Raji (cell line): Measurements from ENCODE around the gene MAP3K15.

Experiments used
- POLR2A ChIP-seq: IDR thresholded peaks from 2 replicates; pipeline ENCODE4 v1.6.1; 2011; ENCODE audit warnings: low read depth, low read length, control low read depth; ENCODE audit not compliant: insufficient read depth

Gene MAP3K15

GRCh38 chrX:19545651-19546050 is 30.3 kb upstream of the MAP3K15 start:
- no peak for TF ChIP-seq POLR2A

GRCh38 chrX:19544693-19545305 is 29.5 kb upstream of the MAP3K15 start:
- no peak for TF ChIP-seq POLR2A

GRCh38 chrX:19543951-19544381 is 28.7 kb upstream of the MAP3K15 start:
- no peak for TF ChIP-seq POLR2A

- no peak for TF ChIP-seq POLR2A
Measured at GRCh38 chrX:19543020-19543715, 27.9 kb upstream of the MAP3K15 start.

DNA sequence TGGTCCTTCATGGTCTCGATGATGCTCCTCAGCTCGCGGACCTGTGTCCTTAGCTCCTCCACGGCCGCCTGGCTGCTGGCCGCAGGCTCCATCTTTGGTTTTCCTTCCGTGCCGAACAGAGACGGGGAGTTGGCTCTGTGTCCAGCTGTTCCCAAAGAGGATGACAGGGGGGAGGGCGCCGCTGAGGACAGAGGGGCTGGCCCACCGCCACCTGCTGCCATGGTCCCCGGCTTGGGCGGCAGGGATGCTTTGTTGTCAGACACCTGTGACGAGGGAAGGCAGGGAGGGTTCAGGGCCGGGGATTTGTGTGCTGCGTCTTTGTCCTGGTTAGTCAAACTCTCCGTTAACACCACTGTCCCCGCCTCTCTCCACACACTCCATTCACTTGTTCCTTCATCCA is 26.6 kb upstream of the MAP3K15 start:
- no peak for TF ChIP-seq POLR2A

DNA sequence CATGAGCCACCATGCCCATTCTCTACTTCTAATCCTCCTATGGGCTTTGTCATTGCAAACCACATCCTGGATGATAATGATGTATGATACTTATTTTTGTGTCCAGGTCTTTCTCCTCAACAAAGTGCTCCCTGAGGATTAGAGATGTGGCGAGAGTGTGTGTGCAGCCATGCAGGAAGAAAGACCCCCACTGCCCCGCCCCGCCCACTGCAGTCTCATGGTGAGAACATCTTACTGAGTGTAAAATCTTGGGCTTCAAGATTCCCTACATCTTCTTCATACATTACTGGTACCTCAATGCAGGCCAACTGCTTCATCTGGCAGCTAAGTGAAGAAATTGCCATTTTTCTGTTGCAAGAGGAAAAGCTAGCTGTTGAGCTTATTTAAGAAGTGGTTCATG is 25.9 kb upstream of the MAP3K15 start:
- TF ChIP-seq POLR2A = no peak

DNA sequence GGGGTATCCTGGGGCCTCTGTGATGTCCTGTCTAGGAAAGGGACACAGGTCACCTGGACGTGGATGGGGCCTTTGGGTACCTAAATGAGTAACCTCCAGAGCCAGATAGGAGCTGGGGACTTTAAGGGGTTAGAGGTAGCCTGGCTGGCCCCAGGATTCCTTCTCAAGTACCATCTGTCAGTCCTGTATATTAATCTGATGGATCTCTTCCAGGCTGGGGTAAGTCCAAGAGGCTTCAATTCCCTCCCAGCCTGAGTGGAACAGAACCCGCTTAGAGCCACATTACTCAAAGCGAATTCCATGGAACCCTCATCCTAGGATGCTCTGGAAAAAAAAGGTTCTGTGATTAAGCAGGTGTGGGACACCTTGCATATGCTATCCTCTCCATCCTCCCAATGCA is 24.8 kb upstream of the MAP3K15 start:
- no peak for TF ChIP-seq POLR2A

DNA sequence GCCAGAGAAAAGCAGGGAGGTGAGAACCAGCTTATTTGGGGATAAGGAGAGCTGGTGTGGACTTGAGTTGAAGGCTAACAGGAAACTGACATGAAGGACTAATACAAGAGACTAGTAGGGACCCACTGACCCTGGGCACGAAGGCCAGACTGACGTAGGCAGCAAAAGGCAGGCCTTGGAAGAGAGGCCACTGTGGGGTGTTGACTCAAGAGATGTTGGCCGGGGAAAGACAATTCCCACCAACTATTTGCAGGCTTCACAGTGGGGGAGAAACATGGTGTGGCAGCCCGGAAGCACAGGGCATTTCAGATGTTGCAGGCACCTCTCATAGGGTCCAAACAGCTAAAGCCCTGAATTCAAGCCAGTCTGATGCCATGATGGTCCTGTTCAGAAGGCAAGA is 24.4 kb upstream of the MAP3K15 start:
- TF ChIP-seq POLR2A = no peak

- no peak for TF ChIP-seq POLR2A
Measured at GRCh38 chrX:19535476-19535875, 20.2 kb upstream of the MAP3K15 start.

DNA sequence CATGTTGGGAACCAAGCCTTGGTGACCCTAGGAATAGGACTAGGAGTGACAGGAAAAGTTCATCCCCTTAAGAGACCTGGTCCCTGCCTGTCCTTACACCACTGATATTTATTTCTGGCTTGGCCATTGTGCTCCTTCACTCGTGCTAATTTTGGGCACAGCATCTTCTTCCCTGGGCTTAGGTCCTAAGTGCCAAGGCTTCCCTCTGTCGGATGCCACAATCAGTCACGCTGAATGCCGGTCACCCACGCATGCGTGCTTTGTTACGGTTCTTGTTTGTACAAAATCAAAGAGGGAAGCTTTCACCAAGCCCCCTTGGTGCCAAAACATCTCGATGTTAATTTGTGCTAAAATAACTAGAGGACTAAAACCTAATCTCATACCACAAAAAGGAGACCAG is 17.4 kb upstream of the MAP3K15 start:
- TF ChIP-seq POLR2A = no peak

GRCh38 chrX:19517965-19518364 is 2.7 kb upstream of the MAP3K15 start:
- TF ChIP-seq POLR2A = no peak

DNA sequence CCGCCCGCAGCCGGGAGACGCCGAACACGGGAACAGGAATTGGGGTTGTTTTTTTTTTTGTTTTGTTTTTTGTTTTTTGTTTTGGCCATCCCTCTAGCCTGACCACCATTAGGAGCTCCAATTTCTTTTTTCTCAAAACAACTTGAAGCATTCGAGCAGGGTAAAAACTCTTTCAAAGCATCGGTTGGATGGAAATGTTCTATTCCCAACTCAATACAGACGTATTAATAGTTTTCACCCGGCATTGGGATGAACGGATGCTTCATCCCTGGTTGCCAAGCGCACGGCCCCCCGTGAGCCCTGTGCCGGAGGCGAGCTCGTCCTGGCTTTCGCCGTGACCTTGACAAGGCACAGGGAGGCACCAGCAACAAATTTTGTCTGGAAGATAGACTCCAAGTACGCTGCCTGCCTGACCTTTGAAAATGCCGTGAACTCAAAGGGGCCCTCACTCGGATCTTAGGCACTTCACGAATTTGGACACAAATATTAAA is 352 bp upstream of the MAP3K15 start:
- no peak for TF ChIP-seq POLR2A

DNA sequence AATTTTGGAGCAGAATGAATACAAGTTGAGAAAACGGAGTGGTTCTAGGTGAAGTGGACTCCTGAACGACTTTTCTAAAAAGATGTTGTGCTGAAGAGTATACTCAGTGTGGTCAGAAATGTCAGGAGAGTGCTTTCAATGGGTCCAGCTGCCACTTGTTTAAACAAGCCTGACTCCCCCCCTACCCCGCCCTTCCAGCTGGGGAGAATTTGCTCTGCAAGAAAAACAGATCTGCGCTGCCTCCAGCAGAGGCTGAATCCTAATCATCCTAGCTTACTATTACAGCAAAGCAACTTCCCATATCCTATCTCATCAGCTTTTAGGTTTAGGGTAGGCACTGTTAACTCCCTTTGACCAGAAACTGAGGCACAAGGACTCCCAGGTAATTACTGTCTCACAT is 1.9 kb downstream of the MAP3K15 start:
- no peak for TF ChIP-seq POLR2A

DNA sequence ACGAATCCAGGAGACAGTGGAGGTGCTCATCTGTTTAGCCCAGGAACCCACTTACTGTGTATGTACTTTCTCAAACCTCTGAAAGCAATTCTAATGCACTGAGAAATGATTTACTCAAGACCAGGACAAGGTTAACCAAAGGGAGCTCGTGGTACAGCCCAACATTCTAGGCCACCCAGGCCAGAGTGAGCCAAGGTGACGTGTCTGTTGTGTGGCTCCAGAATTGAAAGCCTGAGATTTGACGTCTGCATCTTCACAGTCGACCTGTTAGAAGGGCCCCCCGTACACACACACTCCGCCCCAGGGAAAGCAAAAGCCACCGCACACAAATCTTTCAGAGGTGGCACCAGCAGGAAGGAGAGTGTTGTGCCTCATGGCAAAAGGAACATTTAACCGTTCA is 2.3 kb downstream of the MAP3K15 start:
- TF ChIP-seq POLR2A = no peak

- TF ChIP-seq POLR2A = no peak
Measured at GRCh38 chrX:19512359-19512758, 2.9 kb downstream of the MAP3K15 start.

GRCh38 chrX:19496711-19497110 is 18.6 kb downstream of the MAP3K15 start:
- TF ChIP-seq POLR2A = no peak
